Choroid plexus epithelial cell (primary cell): ENCODE results near the gene PCDHB14.
"Not testable (repeated sequence)": the region's sequence is repeated elsewhere in the genome, so short reads cannot be mapped to it uniquely, and the experiment has no call there.

ENCODE experiments used
- DNase-seq: peaks from one replicate; pipeline ENCODE4 v3.0.0-alpha.2; 2010; ENCODE audit warnings: low read depth
- H3K4me3 ChIP-seq: 2 replicates; pipeline ENCODE4 v1.5.1; 2011; ENCODE audit warnings: low read depth, mild to moderate bottlenecking, control low read depth, low read length, moderate library complexity
- TF ChIP-seq, protein P1 (sequence below): conservative IDR thresholded peaks from 2 replicates; pipeline ENCODE4 v1.5.1; 2011; ENCODE audit warnings: low read depth, mild to moderate bottlenecking, control low read depth, inconsistent platforms, low read length, moderate library complexity

PCDHB14 gene

DNA sequence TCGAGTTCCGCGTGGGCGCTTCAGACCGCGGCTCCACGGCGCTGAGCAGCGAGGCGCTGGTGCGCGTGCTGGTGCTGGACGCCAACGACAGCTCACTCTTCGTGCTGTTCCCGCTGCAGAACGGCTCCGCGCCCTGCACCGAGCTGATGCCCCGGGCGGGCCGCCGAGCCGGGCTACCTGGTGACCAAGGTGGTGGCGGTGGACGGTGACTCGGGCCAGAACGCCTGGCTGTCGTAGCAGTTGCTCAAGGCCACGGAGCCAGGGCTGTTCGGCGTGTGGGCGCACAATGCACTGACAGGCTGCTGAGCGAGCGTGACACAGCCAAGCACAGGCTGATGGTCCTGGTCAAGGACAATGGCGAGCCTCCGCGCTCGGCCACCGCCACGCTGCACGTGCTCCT, 18.4 kb downstream of the PCDHB14 start:
- no peak for DNase-seq
- H3K4me3 ChIP-seq: no peak overlapping the region
- TF ChIP-seq, protein P1, sequence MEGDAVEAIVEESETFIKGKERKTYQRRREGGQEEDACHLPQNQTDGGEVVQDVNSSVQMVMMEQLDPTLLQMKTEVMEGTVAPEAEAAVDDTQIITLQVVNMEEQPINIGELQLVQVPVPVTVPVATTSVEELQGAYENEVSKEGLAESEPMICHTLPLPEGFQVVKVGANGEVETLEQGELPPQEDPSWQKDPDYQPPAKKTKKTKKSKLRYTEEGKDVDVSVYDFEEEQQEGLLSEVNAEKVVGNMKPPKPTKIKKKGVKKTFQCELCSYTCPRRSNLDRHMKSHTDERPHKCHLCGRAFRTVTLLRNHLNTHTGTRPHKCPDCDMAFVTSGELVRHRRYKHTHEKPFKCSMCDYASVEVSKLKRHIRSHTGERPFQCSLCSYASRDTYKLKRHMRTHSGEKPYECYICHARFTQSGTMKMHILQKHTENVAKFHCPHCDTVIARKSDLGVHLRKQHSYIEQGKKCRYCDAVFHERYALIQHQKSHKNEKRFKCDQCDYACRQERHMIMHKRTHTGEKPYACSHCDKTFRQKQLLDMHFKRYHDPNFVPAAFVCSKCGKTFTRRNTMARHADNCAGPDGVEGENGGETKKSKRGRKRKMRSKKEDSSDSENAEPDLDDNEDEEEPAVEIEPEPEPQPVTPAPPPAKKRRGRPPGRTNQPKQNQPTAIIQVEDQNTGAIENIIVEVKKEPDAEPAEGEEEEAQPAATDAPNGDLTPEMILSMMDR: no peak

DNA sequence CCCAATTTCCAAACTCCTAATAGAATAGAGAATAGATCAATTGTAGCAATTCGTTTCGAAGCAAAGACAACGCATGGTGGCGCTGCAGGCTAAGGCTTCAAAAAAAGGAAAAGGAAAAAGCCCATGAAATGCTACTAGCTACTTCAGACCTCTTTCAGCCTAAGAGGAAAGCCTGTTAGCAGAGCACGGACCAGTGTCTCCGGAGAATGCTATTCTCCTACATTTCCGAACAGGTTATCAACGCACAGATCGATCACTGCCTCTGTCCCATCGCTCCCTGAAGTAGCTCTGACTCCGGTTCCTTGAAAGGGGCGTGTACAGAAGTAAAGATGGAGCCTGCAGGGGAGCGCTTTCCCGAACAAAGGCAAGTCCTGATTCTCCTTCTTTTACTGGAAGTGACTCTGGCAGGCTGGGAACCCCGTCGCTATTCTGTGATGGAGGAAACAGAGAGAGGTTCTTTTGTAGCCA, 22.1 kb downstream of the PCDHB14 start, which contains the start of gene PCDHB15:
PCDHB15 (plus strand) TSS at position 146 of the 468 bp plus-strand sequence; CDS start at position 330, 184 bp downstream.
- TF ChIP-seq, protein P1: no peak
- no peak within 1 kb of the TSS for H3K4me3 ChIP-seq
- no peak for DNase-seq

DNA sequence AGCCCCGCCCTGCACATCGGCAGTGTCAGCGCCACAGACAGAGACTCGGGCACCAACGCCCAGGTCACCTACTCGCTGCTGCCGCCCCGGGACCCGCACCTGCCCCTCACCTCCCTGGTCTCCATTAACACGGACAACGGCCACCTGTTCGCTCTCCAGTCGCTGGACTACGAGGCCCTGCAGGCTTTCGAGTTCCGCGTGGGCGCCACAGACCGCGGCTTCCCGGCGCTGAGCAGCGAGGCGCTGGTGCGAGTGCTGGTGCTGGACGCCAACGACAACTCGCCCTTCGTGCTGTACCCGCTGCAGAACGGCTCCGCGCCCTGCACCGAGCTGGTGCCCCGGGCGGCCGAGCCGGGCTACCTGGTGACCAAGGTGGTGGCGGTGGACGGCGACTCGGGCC, 23.8 kb downstream of the PCDHB14 start:
- DNase-seq, H3K4me3 ChIP-seq: not testable (repeated sequence)

DNA sequence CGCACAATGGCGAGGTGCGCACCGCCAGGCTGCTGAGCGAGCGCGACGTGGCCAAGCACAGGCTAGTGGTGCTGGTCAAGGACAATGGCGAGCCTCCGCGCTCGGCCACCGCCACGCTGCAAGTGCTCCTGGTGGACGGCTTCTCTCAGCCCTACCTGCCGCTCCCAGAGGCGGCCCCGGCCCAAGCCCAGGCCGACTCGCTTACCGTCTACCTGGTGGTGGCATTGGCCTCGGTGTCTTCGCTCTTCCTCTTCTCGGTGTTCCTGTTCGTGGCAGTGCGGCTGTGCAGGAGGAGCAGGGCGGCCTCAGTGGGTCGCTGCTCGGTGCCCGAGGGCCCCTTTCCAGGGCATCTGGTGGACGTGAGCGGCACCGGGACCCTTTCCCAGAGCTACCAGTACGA, 24.3 kb downstream of the PCDHB14 start:
- H3K4me3 ChIP-seq, DNase-seq: not testable (repeated sequence)

DNA sequence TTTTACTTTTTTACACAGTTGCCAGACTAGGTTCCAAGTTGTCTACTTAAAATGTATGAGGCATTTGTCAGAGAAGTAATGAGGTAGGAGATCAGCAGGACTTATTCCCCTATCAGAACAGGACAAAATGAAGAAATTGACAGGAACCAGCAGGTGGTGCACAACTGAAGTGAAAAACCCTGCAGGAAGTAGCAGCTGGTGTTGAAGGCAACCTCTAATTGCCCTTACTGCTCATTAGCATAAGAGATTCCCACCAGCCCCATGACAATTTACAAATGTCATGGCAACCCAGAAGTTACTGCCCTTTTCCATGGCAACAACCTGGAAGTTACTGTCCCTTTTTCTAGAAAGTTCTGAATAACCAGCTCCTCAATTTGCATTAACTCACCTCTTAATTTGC, 27.4 kb downstream of the PCDHB14 start:
- no peak for DNase-seq
- TF ChIP-seq, protein P1: no peak
- H3K4me3 ChIP-seq: no peak overlapping the region

DNA sequence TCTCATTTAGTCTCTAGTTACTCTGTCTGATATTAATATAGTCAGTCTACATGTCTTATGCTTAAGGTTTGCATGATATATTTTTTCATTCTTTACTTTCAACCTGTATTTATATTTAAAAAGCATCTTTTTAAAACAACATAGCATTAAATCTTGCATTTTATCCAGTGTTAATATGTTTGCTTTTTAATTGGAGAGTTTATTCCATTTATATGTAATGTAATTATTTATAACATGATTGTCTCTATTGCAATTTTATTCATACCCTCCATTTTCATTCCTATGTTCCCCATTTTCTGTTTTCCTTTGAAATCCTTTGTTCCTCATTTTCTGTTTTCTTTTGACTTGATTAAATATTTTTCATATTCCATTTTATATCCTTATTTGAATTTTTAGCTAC, 35.3 kb downstream of the PCDHB14 start:
- no peak for DNase-seq
- no peak overlapping the region for H3K4me3 ChIP-seq
- TF ChIP-seq, protein P1: no peak

DNA sequence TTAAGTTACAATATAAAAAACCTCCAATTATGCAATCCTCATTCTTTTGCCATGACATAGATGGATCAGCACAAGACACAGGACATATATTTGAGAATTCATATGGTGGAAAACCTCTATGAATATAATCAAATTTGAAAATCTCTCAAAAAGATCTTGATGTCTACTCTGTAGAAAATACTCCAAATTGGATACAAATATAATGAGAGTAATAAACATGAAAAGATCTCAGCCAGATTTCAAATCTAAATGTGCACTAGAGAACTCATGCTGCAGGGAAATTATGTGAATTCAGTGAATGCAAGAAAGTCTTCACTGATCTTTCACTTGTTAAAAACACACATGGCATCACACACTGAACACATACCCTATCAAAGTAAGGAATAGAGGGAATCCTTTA, 35.8 kb downstream of the PCDHB14 start:
- no peak overlapping the region for H3K4me3 ChIP-seq
- DNase-seq: no peak
- TF ChIP-seq, protein P1: no peak

DNA sequence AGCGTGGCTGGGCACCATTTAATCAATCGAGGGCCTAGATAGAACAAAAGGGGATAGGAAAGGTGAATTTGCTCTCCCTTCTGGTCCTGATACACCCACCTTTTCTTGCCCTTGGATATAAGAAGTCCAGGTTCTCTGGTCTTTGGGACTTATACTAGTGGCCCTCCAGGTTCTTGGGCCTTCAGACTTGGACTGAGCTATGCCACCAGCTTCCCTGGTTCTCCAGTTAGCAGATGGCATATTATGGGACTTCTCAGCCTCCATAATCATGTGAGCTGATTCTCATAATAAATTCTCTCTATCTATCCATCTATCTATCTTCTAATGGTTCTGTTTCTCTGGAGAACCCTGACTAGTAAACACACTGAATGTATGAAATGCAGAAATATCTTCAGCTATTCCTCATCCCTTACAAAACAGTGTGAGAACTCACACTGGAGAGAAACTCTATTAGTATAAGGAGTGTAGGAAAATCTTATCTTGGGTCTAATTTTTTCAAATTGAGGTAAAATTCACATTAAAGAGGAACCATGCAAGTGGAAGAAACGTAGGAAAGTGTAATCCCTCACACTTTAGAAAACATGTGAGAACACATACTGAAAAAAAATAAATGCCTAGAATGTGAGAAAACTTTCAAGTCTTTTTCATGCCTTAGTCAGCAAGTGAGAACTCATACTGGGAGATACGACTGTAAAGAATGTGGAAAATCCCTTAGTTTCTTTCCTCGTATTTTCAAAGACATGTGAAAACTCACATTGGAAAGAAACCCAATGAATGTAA, 37.5 kb downstream of the PCDHB14 start:
- H3K4me3 ChIP-seq: no peak overlapping the region
- peak; percentile 11 for DNase-seq
- TF ChIP-seq, protein P1: no peak
